GM06990 (cell line): ENCODE measurements around the gene SCGB3A2.

Source experiments
- DNase-seq: peaks from one replicate; pipeline ENCODE4 v3.0.0-alpha.2; 2011; ENCODE audit not compliant: insufficient read length; ENCODE audit errors: extremely low read depth
- H3K27me3 ChIP-seq: replicated peaks from 2 replicates; pipeline ENCODE4 v1.6.0; 2011; ENCODE audit warnings: low read length; ENCODE audit not compliant: control insufficient read depth, insufficient read depth
- H3K36me3 ChIP-seq: 2 replicates; pipeline ENCODE4 v1.5.1; 2011; ENCODE audit warnings: low read length; ENCODE audit not compliant: control insufficient read depth, insufficient read depth
- H3K4me3 ChIP-seq: replicated peaks from 2 replicates; pipeline ENCODE4 v1.5.1; 2011; ENCODE audit warnings: low read depth, mild to moderate bottlenecking, control low read depth, low read length
- CTCF ChIP-seq: IDR thresholded peaks from 2 replicates; pipeline ENCODE4 v1.5.1; 2011; ENCODE audit warnings: low read length, control low read depth, mild to moderate bottlenecking, inconsistent platforms; ENCODE audit not compliant: insufficient read depth, poor library complexity, severe bottlenecking

The SCGB3A2 gene

DNA sequence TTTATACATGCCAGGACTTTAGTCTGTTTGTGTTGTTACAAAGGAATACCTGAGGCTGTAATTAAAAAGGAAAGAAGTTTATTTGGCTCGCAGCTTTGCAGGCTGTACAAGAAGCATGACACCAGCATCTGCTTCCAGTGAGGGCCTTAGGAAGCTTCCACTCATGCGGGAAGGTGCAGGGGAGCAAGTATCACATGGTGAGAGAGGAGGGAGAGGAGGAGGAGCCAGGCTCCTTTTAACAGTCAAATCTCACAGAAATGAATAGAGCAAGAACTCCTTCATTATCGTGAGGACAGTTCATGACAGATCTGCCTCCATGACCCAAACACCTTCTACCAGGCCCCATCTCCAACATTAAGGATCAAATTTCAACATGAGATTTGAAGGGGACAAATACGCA is 46.5 kb downstream of the SCGB3A2 start:
- no peak for DNase-seq
- no peaks in the 10 kb centered on the region for H3K27me3 ChIP-seq
- no peak overlapping the region for H3K4me3 ChIP-seq
- no peaks in the 10 kb centered on the region for H3K36me3 ChIP-seq
- TF ChIP-seq CTCF: no peak

DNA sequence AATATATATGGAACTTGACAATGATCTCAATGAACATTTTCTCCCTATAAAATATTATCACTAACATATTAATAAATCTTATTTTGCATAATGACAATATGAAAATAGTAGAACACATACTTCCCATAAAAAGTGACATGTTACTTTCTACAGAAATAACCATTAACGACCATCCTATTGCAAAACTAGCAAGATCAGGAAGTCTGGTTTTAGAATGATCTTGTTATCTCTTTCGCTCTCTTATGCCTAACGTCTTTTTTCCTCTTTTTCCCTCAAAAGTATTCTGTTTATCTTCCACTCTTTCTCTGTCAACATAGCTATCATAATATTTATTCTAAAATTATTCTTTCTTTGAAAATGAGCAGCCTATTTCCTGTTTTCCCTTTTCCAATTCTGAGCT is 49.4 kb downstream of the SCGB3A2 start:
- TF ChIP-seq CTCF: no peak
- Histone ChIP-seq H3K36me3 (no peaks in the 10 kb centered on the region), H3K4me3 (no peak overlapping the region), H3K27me3 (no peaks in the 10 kb centered on the region)
- no peak for DNase-seq

DNA sequence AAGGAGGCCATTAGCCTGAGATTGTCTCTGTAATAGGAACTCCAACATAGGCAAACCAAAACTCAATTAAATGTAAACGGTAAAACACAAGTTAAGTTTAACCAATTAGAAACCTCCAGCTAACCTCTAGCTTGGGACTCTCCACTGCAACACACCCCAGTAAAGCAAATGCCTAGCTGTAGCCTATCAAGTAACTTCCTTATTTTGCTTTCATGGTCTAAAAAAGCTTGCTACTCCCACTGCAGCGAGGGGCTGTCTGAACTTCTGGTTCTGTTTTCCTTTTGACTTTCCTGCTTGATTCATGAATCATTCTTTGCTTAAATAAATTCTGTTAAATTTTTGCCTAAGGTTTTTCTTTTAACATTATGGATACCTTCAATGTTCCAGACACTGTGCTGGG is 52.3 kb downstream of the SCGB3A2 start:
- Histone ChIP-seq H3K36me3 (no peaks in the 10 kb centered on the region), H3K27me3 (no peaks in the 10 kb centered on the region), H3K4me3 (no peak overlapping the region)
- no peak for DNase-seq
- TF ChIP-seq CTCF: no peak
